Ishikawa (cell line): ENCODE results near the gene CELA3B.

Experiments
- CEBPB ChIP-seq: IDR thresholded peaks from 2 replicates; pipeline ENCODE4 v1.6.1; 2012
- CREB1 ChIP-seq: IDR thresholded peaks from 2 replicates; pipeline ENCODE4 v1.6.1; 2012; ENCODE audit warnings: low read depth
- EGR1 ChIP-seq: IDR thresholded peaks from 2 replicates; pipeline ENCODE4 v1.6.1; 2012
- EP300 ChIP-seq: IDR thresholded peaks from 2 replicates; pipeline ENCODE4 v1.6.1; 2012; ENCODE audit warnings: borderline replicate concordance
- FOXM1 ChIP-seq: IDR thresholded peaks from 2 replicates; pipeline ENCODE4 v1.6.1; 2012; ENCODE audit warnings: low read depth, borderline replicate concordance
- NFIC ChIP-seq: IDR thresholded peaks from 2 replicates; pipeline ENCODE4 v1.6.1; 2012
- RAD21 ChIP-seq: IDR thresholded peaks from 2 replicates; pipeline ENCODE4 v1.6.1; 2012; ENCODE audit warnings: low read depth
- TAF1 ChIP-seq: IDR thresholded peaks from 2 replicates; pipeline ENCODE4 v1.6.1; 2012; ENCODE audit warnings: low read depth, mild to moderate bottlenecking
- TCF12 ChIP-seq: IDR thresholded peaks from 2 replicates; pipeline ENCODE4 v1.6.1; 2012; ENCODE audit warnings: low read depth
- TEAD4 ChIP-seq: IDR thresholded peaks from 2 replicates; pipeline ENCODE4 v1.6.1; 2012
- YY1 ChIP-seq: IDR thresholded peaks from 2 replicates; pipeline ENCODE4 v1.6.1; 2012; ENCODE audit warnings: low read depth
- ZBTB7A ChIP-seq: IDR thresholded peaks from 2 replicates; pipeline ENCODE4 v1.6.1; 2012; ENCODE audit warnings: low read depth
- TF ChIP-seq, protein P1 (sequence below): IDR thresholded peaks from 2 replicates; pipeline ENCODE4 v1.6.1; 2012
- TF ChIP-seq, protein P2 (sequence below): IDR thresholded peaks from 2 replicates; pipeline ENCODE4 v1.6.1; 2012
- TF ChIP-seq, protein P3 (sequence below): IDR thresholded peaks from 2 replicates; pipeline ENCODE4 v1.6.1; 2012; ENCODE audit warnings: low read depth, mild to moderate bottlenecking

CELA3B gene

DNA sequence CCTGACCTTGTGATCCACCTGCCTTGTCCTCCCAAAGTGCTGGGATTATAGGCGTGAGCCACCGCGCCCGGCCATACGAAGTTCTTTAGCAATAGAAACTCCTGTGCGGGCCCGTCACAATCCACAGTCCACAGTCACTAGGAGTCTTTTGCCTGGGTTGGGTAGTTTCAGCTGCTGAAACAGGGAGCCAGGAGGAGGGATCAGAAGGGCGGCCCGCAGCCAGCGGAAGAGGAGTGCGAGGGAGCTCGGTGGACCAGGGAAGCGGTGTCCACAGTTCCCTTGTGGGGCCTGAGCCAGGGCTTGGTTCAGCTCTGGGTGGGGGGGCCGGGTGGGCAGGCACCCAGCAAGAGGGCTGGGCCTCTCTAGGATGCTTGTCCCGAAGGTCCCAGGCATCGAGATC lies 21.8 kb upstream of the CELA3B start:
- TF ChIP-seq, protein P1, sequence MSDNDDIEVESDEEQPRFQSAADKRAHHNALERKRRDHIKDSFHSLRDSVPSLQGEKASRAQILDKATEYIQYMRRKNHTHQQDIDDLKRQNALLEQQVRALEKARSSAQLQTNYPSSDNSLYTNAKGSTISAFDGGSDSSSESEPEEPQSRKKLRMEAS, result no peak
- TF ChIP-seq NFIC, result no peak
- TF ChIP-seq TCF12, result no peak
- TF ChIP-seq EGR1, result no peak
- TF ChIP-seq, protein P2, sequence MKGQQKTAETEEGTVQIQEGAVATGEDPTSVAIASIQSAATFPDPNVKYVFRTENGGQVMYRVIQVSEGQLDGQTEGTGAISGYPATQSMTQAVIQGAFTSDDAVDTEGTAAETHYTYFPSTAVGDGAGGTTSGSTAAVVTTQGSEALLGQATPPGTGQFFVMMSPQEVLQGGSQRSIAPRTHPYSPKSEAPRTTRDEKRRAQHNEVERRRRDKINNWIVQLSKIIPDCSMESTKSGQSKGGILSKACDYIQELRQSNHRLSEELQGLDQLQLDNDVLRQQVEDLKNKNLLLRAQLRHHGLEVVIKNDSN, result no peak
- no peak for TF ChIP-seq FOXM1
- TF ChIP-seq RAD21, result no peak
- no peak for TF ChIP-seq TAF1
- TF ChIP-seq YY1, result no peak
- no peak for TF ChIP-seq CEBPB
- no peak for TF ChIP-seq EP300
- TF ChIP-seq ZBTB7A, result no peak
- no peak for TF ChIP-seq CREB1
- no peak for TF ChIP-seq TEAD4
- TF ChIP-seq, protein P3, sequence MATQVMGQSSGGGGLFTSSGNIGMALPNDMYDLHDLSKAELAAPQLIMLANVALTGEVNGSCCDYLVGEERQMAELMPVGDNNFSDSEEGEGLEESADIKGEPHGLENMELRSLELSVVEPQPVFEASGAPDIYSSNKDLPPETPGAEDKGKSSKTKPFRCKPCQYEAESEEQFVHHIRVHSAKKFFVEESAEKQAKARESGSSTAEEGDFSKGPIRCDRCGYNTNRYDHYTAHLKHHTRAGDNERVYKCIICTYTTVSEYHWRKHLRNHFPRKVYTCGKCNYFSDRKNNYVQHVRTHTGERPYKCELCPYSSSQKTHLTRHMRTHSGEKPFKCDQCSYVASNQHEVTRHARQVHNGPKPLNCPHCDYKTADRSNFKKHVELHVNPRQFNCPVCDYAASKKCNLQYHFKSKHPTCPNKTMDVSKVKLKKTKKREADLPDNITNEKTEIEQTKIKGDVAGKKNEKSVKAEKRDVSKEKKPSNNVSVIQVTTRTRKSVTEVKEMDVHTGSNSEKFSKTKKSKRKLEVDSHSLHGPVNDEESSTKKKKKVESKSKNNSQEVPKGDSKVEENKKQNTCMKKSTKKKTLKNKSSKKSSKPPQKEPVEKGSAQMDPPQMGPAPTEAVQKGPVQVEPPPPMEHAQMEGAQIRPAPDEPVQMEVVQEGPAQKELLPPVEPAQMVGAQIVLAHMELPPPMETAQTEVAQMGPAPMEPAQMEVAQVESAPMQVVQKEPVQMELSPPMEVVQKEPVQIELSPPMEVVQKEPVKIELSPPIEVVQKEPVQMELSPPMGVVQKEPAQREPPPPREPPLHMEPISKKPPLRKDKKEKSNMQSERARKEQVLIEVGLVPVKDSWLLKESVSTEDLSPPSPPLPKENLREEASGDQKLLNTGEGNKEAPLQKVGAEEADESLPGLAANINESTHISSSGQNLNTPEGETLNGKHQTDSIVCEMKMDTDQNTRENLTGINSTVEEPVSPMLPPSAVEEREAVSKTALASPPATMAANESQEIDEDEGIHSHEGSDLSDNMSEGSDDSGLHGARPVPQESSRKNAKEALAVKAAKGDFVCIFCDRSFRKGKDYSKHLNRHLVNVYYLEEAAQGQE, result no peak

DNA sequence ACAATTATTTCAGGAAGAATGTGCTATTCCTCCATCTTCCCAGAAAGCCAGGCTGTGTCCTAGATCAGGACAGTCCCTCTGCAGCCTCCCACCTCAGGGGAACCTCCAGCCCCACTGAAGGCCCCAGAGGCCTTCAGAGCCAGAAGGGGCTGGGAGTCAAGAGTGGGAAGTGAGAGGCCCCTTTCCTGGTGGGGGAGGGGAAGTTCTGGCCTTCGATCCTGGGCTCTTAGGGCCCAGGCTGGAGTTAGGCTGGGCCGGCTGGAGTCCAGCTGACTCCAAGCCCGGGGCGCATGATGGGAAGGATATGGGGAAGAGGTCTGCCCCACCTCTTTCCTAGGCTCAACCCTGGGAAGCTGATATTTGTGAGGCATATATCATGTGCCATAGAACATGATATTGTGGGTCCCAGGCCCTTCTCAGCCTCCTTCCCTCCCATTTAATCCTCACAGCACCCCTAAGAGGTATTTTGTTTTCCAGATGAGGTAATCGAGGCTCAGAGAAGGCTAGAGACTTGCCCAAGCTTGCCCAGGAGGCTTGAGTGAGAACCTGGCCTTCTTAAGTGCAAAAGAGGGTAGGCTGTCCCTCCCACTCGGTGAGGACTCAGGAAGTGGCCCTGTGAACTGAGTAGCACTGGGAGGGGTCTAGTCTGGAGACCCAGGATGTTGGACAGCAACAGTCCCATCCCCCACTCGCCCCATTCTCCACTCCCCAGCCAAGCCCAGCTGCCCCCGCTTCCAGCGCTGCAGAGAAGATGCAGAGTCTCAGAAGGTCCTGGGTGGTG lies 21.1 kb upstream of the CELA3B start:
- TF ChIP-seq, protein P3, result 0 out of 2 replicates have a peak, but pooled peaks have one; percentile 31
- TF ChIP-seq NFIC, result no peak

DNA sequence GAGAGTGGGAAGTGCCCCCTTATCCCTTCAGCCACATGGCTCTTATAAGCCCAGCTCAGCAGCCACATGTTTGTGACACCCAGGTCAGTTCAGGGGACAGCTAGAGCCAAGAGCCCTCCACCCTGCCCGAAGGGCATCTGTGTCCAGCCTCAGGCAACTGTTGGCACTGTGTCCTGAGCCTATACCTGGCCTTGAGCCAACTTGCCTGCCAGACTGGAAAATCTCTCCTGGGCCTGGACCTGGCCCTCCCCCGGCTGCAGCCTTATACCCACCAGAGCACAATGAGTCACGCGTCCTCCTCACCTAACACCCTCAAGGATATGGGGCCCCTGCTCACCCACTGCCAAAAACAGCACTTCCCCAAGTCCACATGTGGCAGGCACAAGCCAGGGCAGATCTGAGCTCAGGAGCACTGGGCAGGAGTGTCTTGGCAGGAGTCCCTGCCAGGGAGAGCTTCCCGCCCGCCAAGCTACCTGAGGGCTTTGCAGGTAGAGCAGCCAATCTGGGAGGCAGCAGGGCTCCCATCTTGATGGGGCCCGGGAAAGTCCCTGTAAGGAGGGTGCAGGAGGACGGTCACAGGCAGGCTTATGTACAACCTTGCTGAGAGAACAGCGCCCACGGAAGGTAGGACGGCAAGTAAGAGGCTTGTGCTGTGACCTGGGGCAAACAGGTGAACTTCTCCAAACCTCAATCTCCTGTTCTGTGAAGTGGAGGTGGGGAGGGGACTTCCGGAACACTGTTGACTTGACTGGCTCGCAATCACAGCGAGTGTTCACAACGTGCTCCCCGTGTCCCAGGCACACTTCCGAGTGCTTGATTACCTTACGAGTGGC lies 19.9 kb upstream of the CELA3B start:
- TF ChIP-seq TAF1 (peak; percentile 47; the same call in 1 of the 2 replicates), RAD21 (0 out of 2 replicates have a peak, but pooled peaks have one; percentile 19), TCF12 (peak; percentile 96), TEAD4 (peak; percentile 78), EGR1 (no peak), CREB1 (no peak; the same call in 1 of the 2 replicates), NFIC (peak; percentile 100), ZBTB7A (peak; percentile 65; the same call in 1 of the 2 replicates), EP300 (peak; percentile 92), YY1 (peak; percentile 61; the same call in 1 of the 2 replicates), CEBPB (no peak)
- TF ChIP-seq, protein P3, result no peak
- TF ChIP-seq, protein P2, result peak; percentile 75
- TF ChIP-seq, protein P1, result peak; percentile 94

DNA sequence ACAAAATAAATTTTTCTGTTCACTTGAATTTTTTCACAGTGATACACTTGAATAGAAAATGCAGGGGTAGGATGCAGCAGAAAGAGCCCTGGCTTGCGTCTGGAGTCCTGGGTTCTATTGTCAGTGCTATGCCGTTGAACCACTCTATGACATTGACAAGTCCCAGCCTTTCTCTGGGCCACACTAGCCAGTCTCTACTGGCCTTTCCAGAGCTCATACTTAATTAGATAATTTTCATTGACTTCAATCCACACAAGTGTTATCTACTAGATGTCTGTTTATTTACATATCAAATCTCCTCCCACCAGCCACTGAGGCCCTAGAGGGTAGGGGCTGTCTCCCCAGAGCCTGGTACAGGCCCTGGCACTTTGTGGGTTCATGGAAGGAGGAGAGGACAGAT lies 15.5 kb upstream of the CELA3B start:
- TF ChIP-seq TCF12 (no peak), EGR1 (no peak), TEAD4 (no peak), EP300 (no peak), CREB1 (no peak)
- TF ChIP-seq, protein P2, result no peak
